IPS-18a (cell line): ENCODE measurements around the gene MARCHF6.
A peak's percentile ranks its signal among the peaks of the same experiment; 100 is the strongest.
"Not testable (repeated sequence)": the region's sequence is repeated elsewhere in the genome, so short reads cannot be mapped to it uniquely, and the experiment has no call there.

Experiments
- H3K27ac ChIP-seq: one replicate; pipeline ENCODE4 v1.5.1; 2013; ENCODE audit warnings: low read length
- H3K27me3 ChIP-seq: one replicate; pipeline ENCODE4 v1.6.1; 2013; ENCODE audit warnings: mild to moderate bottlenecking, low read length; ENCODE audit not compliant: control insufficient read depth, insufficient read depth
- H3K36me3 ChIP-seq: one replicate; pipeline ENCODE4 v1.6.1; 2013; ENCODE audit warnings: low read depth, low read length; ENCODE audit not compliant: control insufficient read depth
- H3K4me1 ChIP-seq: one replicate; pipeline ENCODE4 v1.6.1; 2013; ENCODE audit warnings: low read depth, low read length; ENCODE audit not compliant: control insufficient read depth
- H3K4me3 ChIP-seq: one replicate; pipeline ENCODE4 v1.5.1; 2013; ENCODE audit warnings: low read length
- H3K9ac ChIP-seq: one replicate; pipeline ENCODE4 v1.6.1; 2013; ENCODE audit warnings: mild to moderate bottlenecking, low read length, moderate library complexity
- H3K9me3 ChIP-seq: one replicate; pipeline ENCODE4 v1.6.1; 2013; ENCODE audit warnings: low read depth, low read length; ENCODE audit not compliant: control insufficient read depth

Gene MARCHF6

DNA sequence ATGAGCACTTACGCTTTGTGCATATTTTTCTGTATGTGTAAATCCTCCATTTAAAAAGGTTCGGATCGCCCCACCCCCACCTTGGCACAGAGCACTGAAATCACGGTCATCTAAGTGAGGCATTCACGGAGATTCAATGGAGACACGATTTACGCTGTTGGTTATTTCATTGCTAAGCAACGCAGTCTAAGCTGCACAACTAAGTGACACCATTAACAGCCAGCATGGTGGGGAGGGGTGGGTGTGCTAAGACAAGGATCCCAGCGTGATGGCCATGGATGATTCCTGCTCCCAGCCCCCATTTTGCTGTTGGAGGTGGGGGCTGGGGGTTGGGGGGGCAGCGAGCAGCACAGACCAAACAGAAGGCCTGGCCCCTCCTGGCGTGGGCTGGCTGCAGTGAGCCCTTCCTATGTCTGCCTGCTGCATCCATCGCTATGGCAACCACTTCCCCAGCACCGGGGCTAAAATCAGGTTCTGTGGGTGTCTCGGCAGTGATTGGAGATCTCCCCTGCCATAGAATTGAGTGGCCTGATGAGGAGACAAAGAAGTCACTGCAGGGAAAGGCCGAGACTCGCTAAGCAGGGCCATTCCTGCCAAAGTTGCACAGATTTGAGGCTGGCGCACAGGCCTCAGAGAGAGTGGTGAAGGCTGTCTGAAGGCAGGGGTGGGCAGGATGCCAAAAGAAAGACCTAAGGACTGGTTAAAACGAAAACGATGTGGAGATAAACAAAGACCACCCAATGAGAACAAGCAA, 14.3 kb upstream of the MARCHF6 start:
- peaks cover 11% of the 10 kb centered on the region for H3K4me1 ChIP-seq
- H3K27ac ChIP-seq, result no peak overlapping the region
- no peak overlapping the region for H3K9ac ChIP-seq
- H3K27me3 ChIP-seq, result peaks cover 13% of the 10 kb centered on the region
- peak overlapping the region; percentile 17 for H3K4me3 ChIP-seq
- no peaks in the 10 kb centered on the region for H3K9me3 ChIP-seq
- no peaks in the 10 kb centered on the region for H3K36me3 ChIP-seq

GRCh38 chr5:10339958-10340357, 13.5 kb upstream of the MARCHF6 start:
- Histone ChIP-seq H3K27me3 (peaks cover 6% of the 10 kb centered on the region), H3K27ac (no peak overlapping the region), H3K9me3 (no peaks in the 10 kb centered on the region), H3K4me3 (no peak overlapping the region), H3K36me3 (no peaks in the 10 kb centered on the region), H3K4me1 (peaks cover 11% of the 10 kb centered on the region), H3K9ac (no peak overlapping the region)

- H3K9me3 ChIP-seq, result no peaks in the 10 kb centered on the region
- H3K4me1 ChIP-seq, result peaks cover 11% of the 10 kb centered on the region
- H3K4me3 ChIP-seq, result no peak overlapping the region
- no peak overlapping the region for H3K27ac ChIP-seq
- H3K9ac ChIP-seq, result no peak overlapping the region
- H3K36me3 ChIP-seq, result no peaks in the 10 kb centered on the region
- no peaks in the 10 kb centered on the region for H3K27me3 ChIP-seq
Observed at GRCh38 chr5:10343486-10343885, 10.0 kb upstream of the MARCHF6 start.

GRCh38 chr5:10344461-10345106, 8.9 kb upstream of the MARCHF6 start:
- H3K36me3 ChIP-seq, H3K4me3 ChIP-seq, H3K27me3 ChIP-seq, H3K4me1 ChIP-seq, H3K27ac ChIP-seq, H3K9ac ChIP-seq, H3K9me3 ChIP-seq: not testable (repeated sequence)

- no peak overlapping the region for H3K9ac ChIP-seq
- no peak overlapping the region for H3K4me3 ChIP-seq
- H3K27me3 ChIP-seq, result no peaks in the 10 kb centered on the region
- H3K36me3 ChIP-seq, result no peaks in the 10 kb centered on the region
- no peaks in the 10 kb centered on the region for H3K9me3 ChIP-seq
- H3K4me1 ChIP-seq, result peaks cover 8% of the 10 kb centered on the region
- no peak overlapping the region for H3K27ac ChIP-seq
Observed at GRCh38 chr5:10348258-10348657, 5.2 kb upstream of the MARCHF6 start.

DNA sequence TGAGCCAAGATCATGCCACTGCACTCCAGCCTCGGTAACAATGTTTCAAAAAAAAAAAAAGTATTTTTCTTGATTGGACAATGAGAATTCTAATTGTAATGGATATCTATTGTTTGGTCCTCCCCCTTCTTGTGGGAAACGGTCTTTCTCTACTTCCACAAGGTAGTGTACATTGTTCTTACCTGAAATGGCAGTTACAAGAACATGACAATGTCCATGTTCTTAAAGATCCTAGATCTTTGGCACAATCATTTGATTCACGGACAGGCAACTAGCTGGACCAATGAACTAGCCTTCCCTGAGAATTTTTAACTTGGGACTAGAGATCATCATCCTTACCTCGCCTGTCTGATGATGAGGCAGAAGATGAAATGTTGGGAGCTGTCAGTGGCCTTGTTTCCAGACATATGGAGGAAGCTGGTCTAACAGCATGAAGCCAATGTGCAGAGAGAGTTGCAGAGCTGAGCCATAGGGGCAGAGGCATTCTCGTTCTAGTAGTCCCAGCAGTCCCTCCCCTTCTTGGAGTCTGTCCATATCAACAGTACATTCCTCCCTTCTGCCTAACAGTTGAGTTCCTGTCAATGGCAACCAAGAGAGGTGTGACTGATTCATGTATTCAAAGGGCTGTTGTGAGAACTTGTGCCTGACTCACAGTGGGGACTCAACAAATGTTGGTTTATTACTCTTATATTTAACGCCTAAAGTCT, 2.1 kb upstream of the MARCHF6 start:
- Histone ChIP-seq H3K27me3 (no peaks in the 10 kb centered on the region), H3K36me3 (no peaks in the 10 kb centered on the region)

DNA sequence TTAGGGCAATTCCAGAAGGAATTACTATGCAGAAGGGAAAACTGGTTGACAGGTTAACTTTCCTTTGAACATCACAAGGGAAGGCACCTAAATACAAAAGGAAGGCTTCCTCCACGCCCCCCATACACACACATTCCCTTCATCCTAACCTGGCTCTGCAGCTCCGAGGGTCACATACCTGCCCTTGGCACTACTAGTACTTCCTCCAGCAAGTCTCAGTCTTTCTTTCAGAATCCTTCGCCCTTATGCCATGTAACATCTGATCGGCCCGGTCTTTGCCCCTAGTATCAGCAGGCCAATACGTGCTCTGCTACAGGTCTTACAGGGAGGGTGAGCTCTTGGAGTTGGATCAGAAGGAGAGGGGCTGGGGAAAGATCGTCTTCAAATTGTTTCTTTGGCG, 1.6 kb upstream of the MARCHF6 start:
- Histone ChIP-seq H3K4me3 (peak overlapping the region; percentile 95), H3K36me3 (no peaks in the 10 kb centered on the region), H3K27me3 (no peaks in the 10 kb centered on the region), H3K27ac (no peak overlapping the region), H3K9ac (no peak overlapping the region), H3K4me1 (peaks cover 16% of the 10 kb centered on the region), H3K9me3 (no peaks in the 10 kb centered on the region)

More for the DNA sequence above, 2.1 kb upstream of the MARCHF6 start:
- no peak overlapping the region for H3K9ac ChIP-seq
- peaks cover 16% of the 10 kb centered on the region for H3K4me1 ChIP-seq
- H3K4me3 ChIP-seq, result no peak overlapping the region
- no peak overlapping the region for H3K27ac ChIP-seq
- H3K9me3 ChIP-seq, result no peaks in the 10 kb centered on the region

DNA sequence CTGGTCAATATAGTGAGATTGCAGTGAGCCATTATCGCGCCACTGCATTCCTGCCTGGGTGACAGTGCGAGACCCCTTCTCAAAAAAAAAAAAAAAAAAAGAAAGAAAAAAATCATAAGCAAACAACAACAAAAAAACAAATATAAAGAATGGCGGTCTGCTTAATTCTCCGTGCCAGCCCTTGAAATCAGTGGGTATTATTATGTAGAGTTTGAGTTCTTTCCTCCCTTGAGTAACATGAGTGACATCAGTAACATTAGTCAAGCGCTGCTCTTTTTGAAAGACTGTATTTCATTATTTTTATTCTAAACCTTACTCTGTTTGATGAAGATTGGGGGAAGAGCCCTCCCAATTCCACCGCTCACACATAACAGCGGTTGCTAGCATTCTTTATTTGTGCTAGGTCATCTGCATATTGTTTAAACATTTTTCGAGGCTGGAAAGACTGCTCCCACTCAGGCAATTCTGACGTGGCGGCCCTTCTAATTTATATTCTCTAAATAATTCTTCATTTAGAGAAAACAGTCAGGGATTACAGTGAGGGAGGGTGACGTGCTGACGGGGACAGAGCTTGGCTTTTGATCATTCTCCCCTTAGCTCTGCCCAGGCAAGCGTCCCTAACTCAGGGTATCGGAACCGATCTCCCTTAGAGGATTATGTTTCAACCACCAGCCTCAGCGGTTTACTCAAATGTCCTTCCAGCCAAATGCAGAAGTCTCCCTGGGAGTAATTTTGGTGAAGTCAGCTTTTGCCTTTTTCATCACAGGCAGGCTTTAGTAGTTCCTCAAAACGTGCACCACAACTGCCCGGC, 860 bp upstream of the MARCHF6 start:
- Histone ChIP-seq H3K4me1 (peaks cover 16% of the 10 kb centered on the region), H3K4me3 (peak overlapping the region; percentile 95), H3K27me3 (no peaks in the 10 kb centered on the region), H3K9ac (peak overlapping the region; percentile 95), H3K9me3 (no peaks in the 10 kb centered on the region), H3K36me3 (no peaks in the 10 kb centered on the region), H3K27ac (peak overlapping the region; percentile 73)

DNA sequence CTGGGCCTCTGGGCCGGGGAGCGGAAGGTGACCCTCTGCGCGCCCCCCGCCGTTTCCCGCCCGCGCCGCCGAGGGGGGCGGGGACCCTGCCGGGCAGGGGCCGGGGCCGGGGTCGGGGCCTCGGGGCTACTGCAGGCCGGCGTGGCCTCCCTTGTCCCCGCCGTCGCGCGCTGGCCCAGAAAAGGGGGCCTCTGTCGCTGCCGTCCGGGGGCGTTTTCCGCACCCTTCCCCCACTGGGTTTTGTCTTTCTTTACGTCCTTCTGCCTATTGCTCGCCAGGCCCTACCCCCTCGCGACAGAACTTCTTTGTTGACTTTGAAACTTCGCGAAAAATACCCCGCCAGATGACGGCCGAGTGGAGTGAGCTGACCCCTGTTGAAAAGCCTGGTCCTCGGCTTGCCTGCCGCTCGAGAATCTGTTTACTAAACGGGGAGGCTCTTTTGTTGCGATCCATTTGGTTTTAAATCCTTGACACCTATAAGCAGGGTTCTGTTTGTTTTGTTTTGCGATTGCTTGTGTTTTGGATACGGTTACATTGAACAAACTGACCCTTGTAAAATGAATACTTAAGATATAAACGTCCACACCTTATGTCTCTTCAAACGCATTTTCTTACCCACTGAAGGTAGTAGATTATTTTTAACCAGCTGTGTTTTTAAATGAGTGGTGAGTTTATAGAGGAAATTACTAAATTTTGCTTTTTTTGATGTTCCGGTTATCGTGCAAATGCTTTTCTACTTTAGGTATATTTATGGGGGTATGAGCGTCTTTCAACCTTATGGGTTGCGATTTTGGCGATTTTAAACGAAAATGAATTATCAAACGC, 765 bp downstream of the MARCHF6 start:
- Histone ChIP-seq H3K36me3 (no peaks in the 10 kb centered on the region), H3K4me3 (peak overlapping the region; percentile 95), H3K9ac (peak overlapping the region; percentile 95), H3K4me1 (peaks cover 18% of the 10 kb centered on the region), H3K9me3 (no peaks in the 10 kb centered on the region), H3K27ac (peak overlapping the region; percentile 64), H3K27me3 (no peaks in the 10 kb centered on the region)

- peak overlapping the region; percentile 95 for H3K4me3 ChIP-seq
- H3K27ac ChIP-seq, result no peak overlapping the region
- no peaks in the 10 kb centered on the region for H3K27me3 ChIP-seq
- H3K36me3 ChIP-seq, result no peaks in the 10 kb centered on the region
- peaks cover 18% of the 10 kb centered on the region for H3K4me1 ChIP-seq
- no peaks in the 10 kb centered on the region for H3K9me3 ChIP-seq
- peak overlapping the region; percentile 95 for H3K9ac ChIP-seq
Observed at GRCh38 chr5:10355071-10355889, 1.8 kb downstream of the MARCHF6 start.
